ENCODE data around the gene KCNG1.

Gene KCNG1

GRCh38 chr20:51034988-51035656 is 12.2 kb upstream of the KCNG1 start:
- no peak for DNase-seq

- DNase-seq: no peak
Observed at GRCh38 chr20:51034476-51034875, 11.6 kb upstream of the KCNG1 start.

DNA sequence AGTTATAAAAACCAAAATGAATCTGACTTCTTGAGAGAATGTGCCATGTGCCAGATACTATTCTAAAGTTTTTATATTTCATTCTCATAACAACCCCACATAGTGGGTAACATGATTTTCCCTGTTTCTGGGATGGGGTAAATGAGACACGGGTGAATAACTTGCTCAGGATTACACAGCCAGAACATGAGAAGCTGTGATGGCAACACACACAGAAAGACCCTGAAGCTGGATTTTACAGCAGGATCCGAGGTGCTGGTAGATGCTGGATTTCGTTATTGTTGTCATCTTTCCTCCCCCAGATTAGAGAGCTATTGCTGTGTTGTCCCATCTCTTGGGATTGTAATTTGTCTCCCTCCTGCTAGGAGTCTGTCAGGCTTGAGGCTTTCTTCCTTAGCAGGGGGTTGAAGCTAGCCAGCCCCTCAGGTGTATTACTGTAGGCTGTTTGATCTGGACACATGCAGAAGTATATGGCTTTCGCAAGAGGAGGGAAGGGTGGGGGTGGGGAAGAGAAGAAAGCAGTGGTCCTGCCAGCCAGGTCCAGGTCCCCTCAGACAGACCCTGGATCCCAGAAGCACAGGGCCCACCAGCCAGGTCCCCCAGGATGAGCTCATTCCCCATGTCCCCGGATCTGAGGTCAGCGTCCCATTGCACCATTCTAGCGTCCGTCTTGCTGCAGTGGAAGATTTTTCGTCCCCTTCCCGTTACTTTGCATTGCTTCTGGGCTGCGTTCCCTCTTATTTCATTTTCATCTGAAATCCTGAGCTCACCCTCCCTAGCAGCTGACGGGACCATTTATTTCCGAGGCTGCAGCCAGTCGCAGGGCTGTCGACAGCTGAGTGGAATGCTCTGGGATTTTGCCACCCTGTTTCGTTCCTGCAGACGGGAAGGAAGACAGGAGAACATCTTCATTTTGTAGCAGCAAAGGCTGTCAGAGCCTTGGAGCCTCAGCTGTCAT is 7.3 kb upstream of the KCNG1 start:
- DNase-seq: peak; percentile 57

- no peak for DNase-seq
Observed at GRCh38 chr20:51029556-51029955, 6.6 kb upstream of the KCNG1 start.

DNA sequence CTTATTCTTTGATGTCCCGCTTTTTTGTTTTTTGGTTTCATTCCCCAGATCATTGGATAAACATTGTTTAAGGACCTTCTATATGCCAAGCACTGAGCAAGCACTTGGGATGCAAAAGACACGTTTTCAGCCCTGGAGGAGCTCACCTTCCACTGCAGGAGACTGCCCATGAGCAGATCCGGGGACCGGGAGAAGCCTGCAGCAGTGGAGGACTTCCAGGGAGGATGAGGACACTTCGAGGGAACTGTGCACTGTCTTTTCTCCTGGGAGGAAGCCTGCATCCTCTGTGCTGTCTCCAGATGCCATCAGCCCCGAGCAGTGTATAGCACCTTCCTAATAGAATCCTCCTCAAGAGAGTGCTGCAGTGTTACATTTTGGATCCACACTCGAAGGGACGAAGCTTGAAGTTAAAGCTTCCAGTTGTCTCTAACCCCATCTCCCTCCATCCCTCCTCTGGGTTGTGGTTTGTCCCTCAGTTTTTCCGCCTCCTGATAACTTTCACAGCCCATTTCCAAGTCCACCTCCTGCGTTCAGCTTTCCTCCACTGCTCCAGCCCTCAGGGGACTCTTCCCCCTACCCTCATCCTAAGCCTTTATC is 5.8 kb upstream of the KCNG1 start:
- DNase-seq: no peak

DNA sequence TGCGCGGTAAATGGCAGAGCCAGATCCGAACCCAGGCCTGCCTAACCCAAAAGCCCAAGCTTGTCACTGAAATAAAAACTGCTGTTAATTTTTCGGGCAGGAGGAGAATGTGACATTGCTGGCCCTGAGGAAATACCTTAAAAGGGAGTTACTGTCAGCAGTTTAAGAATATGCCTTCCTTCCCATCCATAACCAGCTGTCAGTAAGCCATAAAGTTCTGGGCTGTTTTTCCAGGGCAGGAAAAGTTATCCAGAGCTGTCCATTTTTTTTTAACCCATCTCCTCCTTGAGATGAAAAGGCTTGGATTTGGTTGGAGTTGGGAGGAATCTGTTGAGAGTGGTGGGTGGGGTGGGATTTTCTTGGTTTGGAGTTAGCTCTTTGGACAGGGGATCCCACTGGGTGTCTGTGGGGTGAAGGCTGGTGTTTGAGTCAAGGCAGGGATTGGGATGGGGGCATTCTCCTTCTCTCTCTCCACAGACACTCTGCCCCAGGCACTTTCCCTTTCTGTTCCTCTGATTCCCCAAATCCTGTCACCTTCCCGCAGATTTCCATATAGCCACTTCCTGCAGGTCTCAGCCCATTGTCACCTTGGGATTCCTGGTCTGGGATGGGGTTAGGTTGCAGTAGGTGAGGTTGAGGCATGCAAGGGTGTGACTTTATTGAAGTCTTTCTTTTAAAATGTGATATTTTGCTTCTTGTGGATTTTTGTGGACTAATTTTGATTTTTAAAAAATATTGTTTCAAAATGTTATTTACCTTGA is 4.3 kb upstream of the KCNG1 start:
- no peak for DNase-seq

DNA sequence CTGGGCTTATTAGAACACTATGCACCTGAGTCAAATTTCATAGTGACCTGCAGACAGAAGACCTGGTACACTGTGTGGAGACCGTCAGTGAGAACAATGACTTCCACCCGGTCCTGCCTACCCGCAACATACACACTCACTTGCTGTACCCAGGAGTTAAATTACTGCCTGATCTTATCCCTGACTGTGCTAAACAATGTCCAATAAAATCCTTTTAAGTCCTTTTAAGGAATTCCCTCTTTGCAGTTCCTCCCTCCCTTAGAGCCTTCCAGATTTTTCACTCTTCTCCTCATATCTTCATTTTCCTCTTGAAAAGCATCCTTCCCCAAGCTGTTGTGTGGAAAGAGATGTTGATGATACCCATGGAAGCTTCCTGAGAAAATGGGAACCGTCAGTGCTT is 3.4 kb upstream of the KCNG1 start:
- no peak for DNase-seq

GRCh38 chr20:51024761-51025160 is 1.9 kb upstream of the KCNG1 start:
- no peak for DNase-seq

- DNase-seq: no peak
Observed at GRCh38 chr20:51023617-51024155, 779 bp upstream of the KCNG1 start.

DNA sequence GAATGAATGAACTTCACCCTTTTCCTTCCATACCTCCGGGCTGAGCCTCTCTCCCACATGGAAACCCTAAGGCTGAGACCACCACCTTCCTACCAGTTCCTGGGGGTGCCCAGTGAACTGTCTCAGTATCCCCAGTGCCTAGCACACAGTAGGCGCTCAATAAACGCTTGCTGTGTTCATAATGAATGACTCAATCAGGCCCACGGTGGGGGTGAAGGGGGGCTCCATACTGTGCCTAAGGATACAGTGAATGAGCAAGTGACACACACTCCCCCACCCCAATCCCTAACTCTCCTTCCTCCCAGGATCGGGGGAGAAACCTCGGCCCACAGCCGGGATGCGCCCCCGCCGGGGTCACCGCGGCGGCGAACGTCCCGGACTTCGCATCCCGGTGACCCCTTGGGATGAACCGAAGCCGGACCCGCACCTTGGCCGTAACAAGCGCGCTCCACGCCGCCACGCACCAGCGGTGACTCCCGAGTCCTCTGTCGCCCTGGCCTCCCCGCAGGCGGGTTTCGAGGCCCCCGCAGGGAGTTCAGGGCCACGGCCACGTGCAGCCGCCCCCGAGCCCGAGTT is 592 bp downstream of the KCNG1 start:
- no peak for DNase-seq

DNA sequence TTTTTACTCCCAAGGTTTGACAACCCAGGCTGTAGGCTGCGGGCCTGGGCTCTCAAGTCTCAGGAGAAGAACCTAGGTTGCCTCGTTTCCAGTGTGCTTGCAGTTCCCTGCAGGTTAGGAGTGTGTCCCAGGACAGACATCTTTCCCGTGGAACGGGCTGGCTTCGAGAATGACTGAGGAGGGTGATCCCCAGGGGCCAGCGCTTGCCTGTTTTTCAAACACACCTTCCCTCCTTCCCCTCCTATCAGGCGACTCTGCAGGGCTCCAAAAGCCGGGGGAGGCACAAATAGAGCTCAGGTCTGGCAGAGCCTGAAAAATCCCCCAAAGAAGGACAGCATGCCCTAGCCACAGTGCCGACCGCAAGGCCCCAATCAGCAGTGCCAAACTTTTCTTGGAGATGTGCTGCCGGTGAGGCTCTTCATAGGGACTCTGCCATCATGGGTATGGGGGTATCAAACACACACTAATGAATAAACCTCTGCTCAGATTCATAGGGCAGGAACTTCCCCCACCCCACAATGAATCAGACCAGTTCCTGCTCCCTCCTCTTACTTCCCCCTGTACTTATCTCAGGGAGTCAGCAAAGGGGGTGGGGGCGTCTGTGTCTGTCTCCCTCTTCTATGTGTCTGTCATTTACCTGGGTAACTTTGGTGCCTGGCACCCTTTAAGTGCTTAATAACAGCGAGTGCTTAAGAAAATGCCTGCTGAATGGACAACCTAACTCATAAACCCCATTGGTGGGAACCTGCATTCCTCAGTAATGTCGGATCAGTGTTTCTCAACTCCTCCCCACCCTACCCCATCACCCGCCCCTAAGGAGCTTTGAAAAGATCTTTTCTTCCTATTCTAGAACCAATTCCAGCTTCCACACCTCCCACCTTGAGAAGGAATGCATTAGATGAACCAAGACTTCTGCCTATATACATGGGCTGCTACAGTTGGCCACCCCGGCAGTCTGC is 1.6 kb downstream of the KCNG1 start:
- DNase-seq: no peak

- DNase-seq: no peak
Observed at GRCh38 chr20:51020657-51021056, 2.2 kb downstream of the KCNG1 start.

DNA sequence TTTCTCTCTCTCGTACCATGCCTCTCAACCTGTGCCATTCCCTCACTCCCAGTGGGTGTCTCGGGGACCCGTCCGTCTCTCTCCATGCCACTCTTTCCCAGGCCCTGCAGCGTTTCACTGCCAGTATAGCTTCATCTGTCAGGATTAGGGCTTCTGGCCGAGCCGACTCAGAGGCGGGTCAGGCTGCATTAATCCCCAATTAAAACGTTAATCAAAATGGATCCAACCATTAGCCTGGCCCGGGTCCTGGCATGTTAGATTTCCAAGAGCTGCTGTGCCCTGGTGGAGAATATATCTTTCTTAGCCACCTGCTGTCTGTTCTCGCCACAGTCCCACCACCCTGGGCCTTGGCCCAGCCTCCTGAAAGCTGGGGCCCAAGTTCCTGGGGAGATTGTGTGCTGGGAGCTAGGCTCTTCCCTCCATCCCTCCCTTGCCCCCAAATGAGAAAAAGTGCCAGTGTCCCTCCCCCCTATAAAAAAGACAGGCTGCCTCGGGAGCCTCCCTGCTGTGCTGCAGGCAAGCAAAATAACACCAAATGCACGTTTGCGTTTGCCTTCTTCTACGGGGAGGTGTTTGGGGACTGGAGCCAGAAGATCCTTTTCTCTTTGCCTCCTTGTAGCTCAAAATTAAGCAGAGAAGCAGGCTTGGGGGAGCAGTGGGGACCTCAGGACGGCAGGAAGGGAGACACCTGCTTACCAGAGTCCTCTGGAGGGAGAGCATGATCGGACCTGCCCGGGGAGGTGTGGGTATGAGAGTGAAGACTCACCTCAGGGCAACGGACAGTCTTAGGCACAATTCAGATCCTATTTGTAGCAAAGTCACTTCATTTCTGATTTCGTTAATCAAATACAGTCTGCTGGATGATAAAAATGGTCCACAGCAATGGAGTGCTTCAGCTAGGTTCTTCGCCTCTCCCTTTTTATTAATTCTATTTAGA is 3.0 kb downstream of the KCNG1 start:
- DNase-seq: no peak

- DNase-seq: no peak
Observed at GRCh38 chr20:51017251-51017650, 5.7 kb downstream of the KCNG1 start.

DNA sequence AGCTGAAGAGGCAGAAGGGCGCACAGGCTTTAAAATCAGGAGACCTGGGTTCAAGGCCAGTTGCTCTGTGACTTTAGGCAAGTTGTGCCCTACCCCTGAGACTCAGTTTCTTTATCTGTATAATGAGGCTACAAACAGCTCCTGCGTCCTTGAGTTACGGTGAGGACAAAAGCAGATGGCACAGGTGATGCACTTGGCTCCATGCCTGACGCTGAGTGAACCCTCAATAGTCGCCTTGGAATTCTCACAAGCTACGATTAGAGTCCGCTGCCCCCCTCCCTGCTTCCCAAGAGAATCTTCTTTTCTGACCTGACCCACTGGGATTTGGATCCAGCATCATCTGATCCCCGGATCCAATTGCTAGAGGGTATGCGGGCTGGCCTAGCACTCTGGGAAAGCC is 6.4 kb downstream of the KCNG1 start:
- DNase-seq: no peak

GRCh38 chr20:51014797-51015722 is 7.8 kb downstream of the KCNG1 start:
- DNase-seq: peak; percentile 66

- no peak for DNase-seq
Observed at GRCh38 chr20:51013577-51014330, 9.2 kb downstream of the KCNG1 start.

DNA sequence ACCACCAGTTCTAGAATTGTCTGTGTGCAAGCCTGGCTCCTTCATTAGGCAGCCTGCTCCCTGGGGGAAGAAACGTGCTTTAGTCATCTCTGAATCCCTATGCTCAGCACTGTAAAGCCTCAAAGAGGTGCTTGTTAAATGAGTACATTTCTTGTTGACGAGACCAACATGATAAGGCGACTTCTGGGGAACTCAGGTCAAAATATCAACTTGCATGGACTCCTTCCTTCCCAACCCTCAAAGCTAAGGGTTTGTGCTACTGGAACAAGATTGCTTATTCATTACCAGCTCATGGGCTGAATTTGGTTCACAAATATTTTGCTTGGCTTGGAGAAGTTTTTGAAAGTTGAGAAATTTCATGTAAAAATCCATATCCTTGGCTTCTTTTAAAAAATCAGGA is 10.6 kb downstream of the KCNG1 start:
- no peak for DNase-seq
